Keratinocyte (primary cell): ENCODE results near the gene CNNM4. TPM values are rescaled to one million over a fixed set of nuclear protein-coding genes. Genes with fewer than 3 reads are reported as not detected.

Source experiments
- DNase-seq: peaks from one replicate; pipeline ENCODE4 v3.0.0-alpha.2; 2011; ENCODE audit warnings: low read depth, missing footprints, low spot score
- FAIRE-seq: peaks from 2 replicates; lab custom pipeline; 2011; peaks lifted over from hg19 to GRCh38; lab: Jason Lieb, UNC
- H2AFZ ChIP-seq: 2 replicates; pipeline ENCODE4 v1.6.0; 2012; ENCODE audit warnings: low read length, control low read depth, inconsistent platforms; ENCODE audit not compliant: control insufficient read depth
- H3K27ac ChIP-seq: 2 replicates; pipeline ENCODE4 v1.5.1; 2011; ENCODE audit warnings: low read length; ENCODE audit not compliant: control insufficient read depth, insufficient read depth
- H3K27me3 ChIP-seq: 3 replicates; pipeline ENCODE4 v1.6.0; 2011; ENCODE audit warnings: low read length; ENCODE audit not compliant: control insufficient read depth, insufficient read depth; ENCODE audit errors: extremely low read depth
- H3K36me3 ChIP-seq, 2 experiments: 2 replicates in 1 of 2; 3 replicates in 1 of 2; pipeline ENCODE4 v1.5.1; 2011; ENCODE audit warnings: low read length in 2 of 2, mild to moderate bottlenecking in 1 of 2; ENCODE audit not compliant: control insufficient read depth in 2 of 2, insufficient read depth in 2 of 2; ENCODE audit errors: extremely low read depth in 1 of 2
- H3K4me1 ChIP-seq: 3 replicates; pipeline ENCODE4 v1.5.1; 2011; ENCODE audit warnings: low read length; ENCODE audit not compliant: control insufficient read depth, insufficient read depth; ENCODE audit errors: extremely low read depth
- H3K4me2 ChIP-seq: 3 replicates; pipeline ENCODE4 v1.6.0; 2011; ENCODE audit warnings: low read depth, low read length; ENCODE audit not compliant: control insufficient read depth, insufficient read depth; ENCODE audit errors: extremely low read depth
- H3K4me3 ChIP-seq, 3 experiments: fragments of 200-600 bp in 1 of 3; sonication (generic) in 1 of 3; 2 replicates in 2 of 3; 3 replicates in 1 of 3; pipeline ENCODE4 v1.5.1; 2011 to 2016; ENCODE audit warnings: low read length in 3 of 3, mild to moderate bottlenecking in 3 of 3, control low read depth in 2 of 3, inconsistent platforms in 1 of 3, low read depth in 1 of 3, mixed read lengths in 1 of 3, mixed run types in 1 of 3, moderate library complexity in 1 of 3; ENCODE audit not compliant: control insufficient read depth in 2 of 3, insufficient read depth in 2 of 3; ENCODE audit errors: extremely low read depth in 1 of 3
- H3K79me2 ChIP-seq: 2 replicates; pipeline ENCODE4 v1.6.0; 2012; ENCODE audit warnings: low read length; ENCODE audit not compliant: control insufficient read depth, insufficient read depth
- H3K9ac ChIP-seq: 3 replicates; pipeline ENCODE4 v1.6.0; 2011; ENCODE audit warnings: low read length; ENCODE audit not compliant: control insufficient read depth, insufficient read depth; ENCODE audit errors: extremely low read depth
- H3K9me1 ChIP-seq: 3 replicates; pipeline ENCODE4 v1.6.0; 2011; ENCODE audit warnings: low read length; ENCODE audit not compliant: control insufficient read depth, insufficient read depth; ENCODE audit errors: extremely low read depth
- H3K9me3 ChIP-seq: 2 replicates; pipeline ENCODE4 v1.5.1; 2012; ENCODE audit warnings: low read depth, low read length; ENCODE audit not compliant: control insufficient read depth
- H4K20me1 ChIP-seq: 3 replicates; pipeline ENCODE4 v1.6.0; 2011; ENCODE audit warnings: low read length; ENCODE audit not compliant: control insufficient read depth, insufficient read depth; ENCODE audit errors: extremely low read depth
- CTCF ChIP-seq, 3 experiments: IDR thresholded peaks in 1 of 3; conservative IDR thresholded peaks in 1 of 3; optimal IDR thresholded peaks in 1 of 3; 2 replicates in 2 of 3; 3 replicates in 1 of 3; pipeline versions ENCODE3 to v1.5.1; 2011; ENCODE audit warnings: low read length in 3 of 3, mild to moderate bottlenecking in 3 of 3, moderate library complexity in 2 of 3, control low read depth in 1 of 3, inconsistent platforms in 1 of 3; ENCODE audit not compliant: insufficient read depth in 2 of 3; ENCODE audit errors: extremely low read depth in 1 of 3
- EZH2 ChIP-seq: IDR thresholded peaks from one replicate; pipeline ENCODE4 v1.6.1; 2012; ENCODE audit warnings: inconsistent platforms, mild to moderate bottlenecking, low read length, moderate library complexity
- dilution Hi-C: fragments of 300-500 bp; cut with MboI; formaldehyde crosslinking; loops from one replicate; pipeline ENCODE4 v1.7.0; 2020; ENCODE audit warnings: low sequenced_read_pairs; ENCODE audit not compliant: extremely low pct_ligation_motif_present
- polyA plus RNA-seq, 5 experiments: library from polyadenylated mRNA; depleted of rRNA in 3 of 5; stranded (reverse) in 3 of 5; stranded (forward) in 1 of 5; unstranded in 1 of 5; fragments of >200 nt; gene quantifications; 1 replicate in 1 of 5; 2 replicates in 3 of 5; 3 replicates in 1 of 5; pipeline versions ENCODE4 v1.2.1 to v1.2.3, GENCODE V29; 2011 to 2012; ENCODE audit warnings: missing spikeins in 2 of 5, low read depth in 1 of 5, low replicate concordance in 1 of 5

The CNNM4 gene
- polyA plus RNA-seq, 1 donor (not counting 4 experiments of a cell fraction or from before 2014, with no cell fraction given) = 4.4 TPM

GRCh38 chr2:96773922-96774321 lies 13.2 kb downstream of the CNNM4 start:
- no peak for DNase-seq
- H2AFZ ChIP-seq = peak overlapping the region; percentile 83
- no peak overlapping the region for H3K9ac ChIP-seq
- peak overlapping the region; percentile 69 for H3K4me2 ChIP-seq
- dilution Hi-C loops = no loop called here
- H3K4me3 ChIP-seq = peak overlapping the region in 2 of 3 experiments; percentile 7 to 45
- H3K9me1 ChIP-seq = no peaks in the 10 kb centered on the region
- H3K27me3 ChIP-seq = no peaks in the 10 kb centered on the region
- no peak for FAIRE-seq
- TF ChIP-seq EZH2 = no peak
- peak in 1 of 3 experiments; percentile 29 for TF ChIP-seq CTCF (optimal IDR thresholded peaks at IDR 0.05 in 1 of 3, IDR thresholded peaks at IDR 0.05 in 1 of 3, conservative IDR thresholded peaks at IDR 0.05 in 1 of 3; ENCODE audit: extremely low read depth in 1 of 3, insufficient read depth in 2 of 3, low read length in 3 of 3)
- H3K4me1 ChIP-seq = peaks cover 27% of the 10 kb centered on the region
- H4K20me1 ChIP-seq = no peaks in the 10 kb centered on the region
- no peaks in the 10 kb centered on the region for H3K36me3 ChIP-seq
- H3K27ac ChIP-seq = no peak overlapping the region
- no peaks in the 10 kb centered on the region for H3K79me2 ChIP-seq
- no peaks in the 10 kb centered on the region for H3K9me3 ChIP-seq

GRCh38 chr2:96775160-96775559 lies 14.5 kb downstream of the CNNM4 start:
- Histone ChIP-seq H3K79me2 (no peaks in the 10 kb centered on the region), H3K4me1 (peaks cover 25% of the 10 kb centered on the region), H2AFZ (no peak overlapping the region), H3K27me3 (no peaks in the 10 kb centered on the region), H3K9ac (no peak overlapping the region), H3K27ac (no peak overlapping the region), H3K9me3 (no peaks in the 10 kb centered on the region), H3K9me1 (no peaks in the 10 kb centered on the region), H4K20me1 (no peaks in the 10 kb centered on the region), H3K4me3 (no peak overlapping the region), H3K4me2 (no peak overlapping the region), H3K36me3 (no peaks in the 10 kb centered on the region)
- no peak for DNase-seq
- FAIRE-seq = no peak
- dilution Hi-C loops = no loop called here
- TF ChIP-seq EZH2 (no peak), CTCF (optimal IDR thresholded peaks at IDR 0.05 in 1 of 3, IDR thresholded peaks at IDR 0.05 in 1 of 3, conservative IDR thresholded peaks at IDR 0.05 in 1 of 3; ENCODE audit: extremely low read depth in 1 of 3, insufficient read depth in 2 of 3, low read length in 3 of 3) (no peak)
